ENCODE results near the gene ANO10.

ANO10 gene

GRCh38 chr3:43343185-43343584 is 278.6 kb downstream of the ANO10 start:
- DNase-seq, result no peak

GRCh38 chr3:43341788-43342187 is 280.0 kb downstream of the ANO10 start:
- DNase-seq, result no peak

GRCh38 chr3:43340403-43340802 is 281.4 kb downstream of the ANO10 start:
- no peak for DNase-seq

GRCh38 chr3:43338295-43338694 is 283.5 kb downstream of the ANO10 start:
- no peak for DNase-seq

- DNase-seq, result no peak
Measured at GRCh38 chr3:43335799-43336198, 286.0 kb downstream of the ANO10 start.

- DNase-seq, result no peak
Measured at GRCh38 chr3:43334976-43335375, 286.8 kb downstream of the ANO10 start.

- DNase-seq, result no peak
Measured at GRCh38 chr3:43331381-43331780, 290.4 kb downstream of the ANO10 start.

GRCh38 chr3:43330981-43331380 is 290.8 kb downstream of the ANO10 start:
- DNase-seq, result no peak

- no peak for DNase-seq
Measured at GRCh38 chr3:43328653-43329052, 293.2 kb downstream of the ANO10 start.

GRCh38 chr3:43327582-43327979 is 294.2 kb downstream of the ANO10 start:
- DNase-seq, result no peak

- no peak for DNase-seq
Measured at GRCh38 chr3:43326891-43327581, 294.8 kb downstream of the ANO10 start.

GRCh38 chr3:43323541-43323940 is 298.3 kb downstream of the ANO10 start:
- DNase-seq, result no peak

- no peak for DNase-seq
Measured at GRCh38 chr3:43320288-43320687, 301.5 kb downstream of the ANO10 start.

- no peak for DNase-seq
Measured at GRCh38 chr3:43319794-43320193, 302.0 kb downstream of the ANO10 start.

- DNase-seq, result no peak
Measured at GRCh38 chr3:43319376-43319775, 302.4 kb downstream of the ANO10 start.

GRCh38 chr3:43317461-43318316 is 304.1 kb downstream of the ANO10 start:
- DNase-seq, result no peak

- no peak for DNase-seq
Measured at GRCh38 chr3:43316783-43317460, 304.9 kb downstream of the ANO10 start.
